WTC11 (cell line): ENCODE results near the gene HPCAL1. TPM values are rescaled to one million over a fixed set of nuclear protein-coding genes. Genes with fewer than 3 reads are reported as not detected.

ENCODE experiments used
- ATAC-seq: fragments of 200-7000 bp; cut with Tn5 transposase; 2 replicates; pipeline ENCODE4 v1.10.0; 2021; ENCODE audit warnings: mild to moderate bottlenecking, moderate library complexity
- CTCF ChIA-PET: fragments of 300-600 bp; sonication (Branson Sonifier 250); formaldehyde crosslinking; loops from one replicate; lab custom pipeline; 2021; ENCODE audit warnings: antibody characterized with exemption; lab: Charles Lee
- POLR2A ChIA-PET: fragments of 350-600 bp; sonication (Branson Sonifier 250); formaldehyde crosslinking; loops from one replicate; lab custom pipeline; 2021; ENCODE audit warnings: antibody characterized with exemption; lab: Charles Lee
- DNase-seq: peaks from one replicate; pipeline ENCODE4 v3.0.0; 2021; ENCODE audit warnings: low spot score
- H3K27ac Mint-ChIP-seq: 2 replicates; pipeline ENCODE4 v1.8.0; 2021; ENCODE audit warnings: mixed read lengths
- H3K27me3 Mint-ChIP-seq: 2 replicates; pipeline ENCODE4 v1.8.0; 2021; ENCODE audit warnings: low read depth, mild to moderate bottlenecking, moderate library complexity, mixed read lengths
- H3K36me3 Mint-ChIP-seq: 2 replicates; pipeline ENCODE4 v1.8.0; 2021; ENCODE audit warnings: mixed read lengths
- H3K4me1 Mint-ChIP-seq: 2 replicates; pipeline ENCODE4 v1.8.0; 2022; ENCODE audit warnings: mixed read lengths
- H3K4me3 Mint-ChIP-seq: 2 replicates; pipeline ENCODE4 v1.8.0; 2021; ENCODE audit warnings: mild to moderate bottlenecking, moderate library complexity, mixed read lengths
- H3K9me3 Mint-ChIP-seq: 2 replicates; pipeline ENCODE4 v1.8.0; 2021; ENCODE audit warnings: mixed read lengths
- CREB1 ChIP-seq: sonication (generic); formaldehyde crosslinking; IDR thresholded peaks from 2 replicates; pipeline ENCODE4 v1.8.0; 2023; ENCODE audit warnings: mild to moderate bottlenecking, missing genetic modification reagents
- EMX1 ChIP-seq: fragments of 250-450 bp; sonication (Bioruptor Pico); IDR thresholded peaks from 2 replicates; pipeline ENCODE4 v1.8.0; 2021; ENCODE audit warnings: mild to moderate bottlenecking
- ESRRA ChIP-seq: sonication (generic); formaldehyde crosslinking; IDR thresholded peaks from 2 replicates; pipeline ENCODE4 v1.8.1; 2022; ENCODE audit warnings: mild to moderate bottlenecking, missing genetic modification reagents, borderline replicate concordance
- GRHL2 ChIP-seq: fragments of 250-450 bp; sonication (Bioruptor Pico); IDR thresholded peaks from 2 replicates; pipeline ENCODE4 v1.8.0; 2022; ENCODE audit warnings: mild to moderate bottlenecking, moderate library complexity; ENCODE audit not compliant: insufficient replicate concordance, severe bottlenecking
- MXD4 ChIP-seq: fragments of 250-450 bp; sonication (Bioruptor Pico); IDR thresholded peaks from 2 replicates; pipeline ENCODE4 v1.8.0; 2021; ENCODE audit warnings: mild to moderate bottlenecking, moderate library complexity, borderline replicate concordance
- PRRX2 ChIP-seq: fragments of 250-450 bp; sonication (Bioruptor Pico); IDR thresholded peaks from 2 replicates; pipeline ENCODE4 v1.8.0; 2021; ENCODE audit warnings: mild to moderate bottlenecking
- SMAD4 ChIP-seq: sonication (generic); formaldehyde crosslinking; IDR thresholded peaks from 2 replicates; pipeline ENCODE4 v1.8.0; 2022; ENCODE audit warnings: mild to moderate bottlenecking, missing genetic modification reagents
- SOX15 ChIP-seq: fragments of 250-450 bp; sonication (Bioruptor Pico); IDR thresholded peaks from 2 replicates; pipeline ENCODE4 v1.9.0; 2021; ENCODE audit warnings: mild to moderate bottlenecking
- ZBTB21 ChIP-seq: sonication (generic); formaldehyde crosslinking; IDR thresholded peaks from 2 replicates; pipeline ENCODE4 v1.8.1; 2023; ENCODE audit warnings: mild to moderate bottlenecking, missing genetic modification reagents, borderline replicate concordance
- ZNF138 ChIP-seq: sonication (generic); formaldehyde crosslinking; conservative IDR thresholded peaks from 2 replicates; pipeline ENCODE4 v1.8.1; 2022; ENCODE audit warnings: mild to moderate bottlenecking, moderate library complexity, missing genetic modification reagents
- total RNA-seq: library from RNA; stranded (reverse); gene quantifications from 3 replicates; pipeline ENCODE4 v1.2.3, GENCODE V29; 2021
- TF ChIP-seq, protein P1 (sequence below): sonication (generic); formaldehyde crosslinking; conservative IDR thresholded peaks from 2 replicates; pipeline ENCODE4 v1.8.1; 2022; ENCODE audit warnings: mild to moderate bottlenecking, missing genetic modification reagents
- TF ChIP-seq, protein P2 (sequence below): sonication (generic); formaldehyde crosslinking; IDR thresholded peaks from 2 replicates; pipeline ENCODE4 v1.8.1; 2022; ENCODE audit warnings: mild to moderate bottlenecking, moderate library complexity, missing genetic modification reagents
- TF ChIP-seq, protein P3 (sequence below): sonication (generic); formaldehyde crosslinking; IDR thresholded peaks from 2 replicates; pipeline ENCODE4 v1.8.0; 2023; ENCODE audit warnings: missing genetic modification reagents
- TF ChIP-seq, protein P4 (sequence below): sonication (generic); formaldehyde crosslinking; IDR thresholded peaks from 2 replicates; pipeline ENCODE4 v1.8.1; 2023; ENCODE audit warnings: mild to moderate bottlenecking, missing genetic modification reagents
- TF ChIP-seq, protein P5 (sequence below): sonication (generic); formaldehyde crosslinking; IDR thresholded peaks from 2 replicates; pipeline ENCODE4 v1.8.1; 2023; ENCODE audit warnings: mild to moderate bottlenecking, missing genetic modification reagents, moderate library complexity
- TF ChIP-seq, protein P6 (sequence below): sonication (generic); formaldehyde crosslinking; IDR thresholded peaks from 2 replicates; pipeline ENCODE4 v1.8.0; 2022; ENCODE audit warnings: mild to moderate bottlenecking, missing genetic modification reagents
- TF ChIP-seq, protein P7 (sequence below): sonication (generic); formaldehyde crosslinking; IDR thresholded peaks from 2 replicates; pipeline ENCODE4 v1.8.1; 2022; ENCODE audit warnings: low read depth, missing genetic modification reagents, borderline replicate concordance
- TF ChIP-seq, protein P8 (sequence below): sonication (generic); formaldehyde crosslinking; IDR thresholded peaks from 2 replicates; pipeline ENCODE4 v1.8.0; 2023; ENCODE audit warnings: missing genetic modification reagents, mild to moderate bottlenecking, borderline replicate concordance

The HPCAL1 gene
- total RNA-seq, 1 experiment from 2014 or later = 11.8 TPM

DNA sequence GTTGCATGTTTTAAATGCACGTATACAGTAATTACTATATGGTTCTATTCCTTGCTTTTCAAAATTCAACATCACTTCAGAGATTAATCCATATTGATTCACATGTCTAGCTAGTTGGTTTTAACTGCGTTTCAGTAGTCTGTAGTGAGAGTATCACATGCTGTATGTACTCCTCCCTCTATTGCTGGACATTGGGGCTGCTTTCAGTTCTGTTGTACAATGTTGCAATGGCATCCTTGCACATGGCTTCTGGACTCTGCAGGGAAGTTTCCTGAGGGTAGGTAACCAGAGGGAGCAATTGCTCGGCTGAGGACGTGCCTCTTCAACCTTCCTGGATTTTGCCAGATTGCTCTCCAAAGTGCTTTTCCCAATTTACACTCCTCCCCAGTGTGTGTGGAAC is 10.7 kb upstream of the HPCAL1 start:
- peaks cover 8% of the 10 kb centered on the region for H3K4me1 Mint-ChIP-seq
- ChIA-PET CTCF (no interaction called here), POLR2A (no interaction called here)
- H3K4me3 Mint-ChIP-seq = no peak overlapping the region
- H3K27ac Mint-ChIP-seq = no peak overlapping the region
- DNase-seq (no peak), ATAC-seq (no peak)
- peaks cover 11% of the 10 kb centered on the region for H3K27me3 Mint-ChIP-seq
- TF ChIP-seq, protein P1, sequence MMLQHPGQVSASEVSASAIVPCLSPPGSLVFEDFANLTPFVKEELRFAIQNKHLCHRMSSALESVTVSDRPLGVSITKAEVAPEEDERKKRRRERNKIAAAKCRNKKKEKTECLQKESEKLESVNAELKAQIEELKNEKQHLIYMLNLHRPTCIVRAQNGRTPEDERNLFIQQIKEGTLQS (CRISPR knock-in tag) = no peak
- TF ChIP-seq SMAD4 (CRISPR knock-in tag) (no peak), PRRX2 (CRISPR knock-in tag) (no peak), ZBTB21 (CRISPR knock-in tag) (no peak), ZNF138 (no peak), ESRRA (CRISPR knock-in tag) (no peak), EMX1 (CRISPR knock-in tag) (no peak), MXD4 (CRISPR knock-in tag) (no peak), SOX15 (CRISPR knock-in tag) (no peak), CREB1 (no peak), GRHL2 (CRISPR knock-in tag) (no peak)
- TF ChIP-seq, protein P2, sequence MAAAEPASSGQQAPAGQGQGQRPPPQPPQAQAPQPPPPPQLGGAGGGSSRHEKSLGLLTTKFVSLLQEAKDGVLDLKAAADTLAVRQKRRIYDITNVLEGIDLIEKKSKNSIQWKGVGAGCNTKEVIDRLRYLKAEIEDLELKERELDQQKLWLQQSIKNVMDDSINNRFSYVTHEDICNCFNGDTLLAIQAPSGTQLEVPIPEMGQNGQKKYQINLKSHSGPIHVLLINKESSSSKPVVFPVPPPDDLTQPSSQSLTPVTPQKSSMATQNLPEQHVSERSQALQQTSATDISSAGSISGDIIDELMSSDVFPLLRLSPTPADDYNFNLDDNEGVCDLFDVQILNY (CRISPR knock-in tag) = no peak
- TF ChIP-seq, protein P3, sequence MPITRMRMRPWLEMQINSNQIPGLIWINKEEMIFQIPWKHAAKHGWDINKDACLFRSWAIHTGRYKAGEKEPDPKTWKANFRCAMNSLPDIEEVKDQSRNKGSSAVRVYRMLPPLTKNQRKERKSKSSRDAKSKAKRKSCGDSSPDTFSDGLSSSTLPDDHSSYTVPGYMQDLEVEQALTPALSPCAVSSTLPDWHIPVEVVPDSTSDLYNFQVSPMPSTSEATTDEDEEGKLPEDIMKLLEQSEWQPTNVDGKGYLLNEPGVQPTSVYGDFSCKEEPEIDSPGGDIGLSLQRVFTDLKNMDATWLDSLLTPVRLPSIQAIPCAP (CRISPR knock-in tag) = no peak
- TF ChIP-seq, protein P4, sequence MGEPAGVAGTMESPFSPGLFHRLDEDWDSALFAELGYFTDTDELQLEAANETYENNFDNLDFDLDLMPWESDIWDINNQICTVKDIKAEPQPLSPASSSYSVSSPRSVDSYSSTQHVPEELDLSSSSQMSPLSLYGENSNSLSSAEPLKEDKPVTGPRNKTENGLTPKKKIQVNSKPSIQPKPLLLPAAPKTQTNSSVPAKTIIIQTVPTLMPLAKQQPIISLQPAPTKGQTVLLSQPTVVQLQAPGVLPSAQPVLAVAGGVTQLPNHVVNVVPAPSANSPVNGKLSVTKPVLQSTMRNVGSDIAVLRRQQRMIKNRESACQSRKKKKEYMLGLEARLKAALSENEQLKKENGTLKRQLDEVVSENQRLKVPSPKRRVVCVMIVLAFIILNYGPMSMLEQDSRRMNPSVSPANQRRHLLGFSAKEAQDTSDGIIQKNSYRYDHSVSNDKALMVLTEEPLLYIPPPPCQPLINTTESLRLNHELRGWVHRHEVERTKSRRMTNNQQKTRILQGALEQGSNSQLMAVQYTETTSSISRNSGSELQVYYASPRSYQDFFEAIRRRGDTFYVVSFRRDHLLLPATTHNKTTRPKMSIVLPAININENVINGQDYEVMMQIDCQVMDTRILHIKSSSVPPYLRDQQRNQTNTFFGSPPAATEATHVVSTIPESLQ (CRISPR knock-in tag) = no peak
- TF ChIP-seq, protein P5, sequence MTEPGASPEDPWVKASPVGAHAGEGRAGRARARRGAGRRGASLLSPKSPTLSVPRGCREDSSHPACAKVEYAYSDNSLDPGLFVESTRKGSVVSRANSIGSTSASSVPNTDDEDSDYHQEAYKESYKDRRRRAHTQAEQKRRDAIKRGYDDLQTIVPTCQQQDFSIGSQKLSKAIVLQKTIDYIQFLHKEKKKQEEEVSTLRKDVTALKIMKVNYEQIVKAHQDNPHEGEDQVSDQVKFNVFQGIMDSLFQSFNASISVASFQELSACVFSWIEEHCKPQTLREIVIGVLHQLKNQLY (CRISPR knock-in tag) = no peak
- TF ChIP-seq, protein P6, sequence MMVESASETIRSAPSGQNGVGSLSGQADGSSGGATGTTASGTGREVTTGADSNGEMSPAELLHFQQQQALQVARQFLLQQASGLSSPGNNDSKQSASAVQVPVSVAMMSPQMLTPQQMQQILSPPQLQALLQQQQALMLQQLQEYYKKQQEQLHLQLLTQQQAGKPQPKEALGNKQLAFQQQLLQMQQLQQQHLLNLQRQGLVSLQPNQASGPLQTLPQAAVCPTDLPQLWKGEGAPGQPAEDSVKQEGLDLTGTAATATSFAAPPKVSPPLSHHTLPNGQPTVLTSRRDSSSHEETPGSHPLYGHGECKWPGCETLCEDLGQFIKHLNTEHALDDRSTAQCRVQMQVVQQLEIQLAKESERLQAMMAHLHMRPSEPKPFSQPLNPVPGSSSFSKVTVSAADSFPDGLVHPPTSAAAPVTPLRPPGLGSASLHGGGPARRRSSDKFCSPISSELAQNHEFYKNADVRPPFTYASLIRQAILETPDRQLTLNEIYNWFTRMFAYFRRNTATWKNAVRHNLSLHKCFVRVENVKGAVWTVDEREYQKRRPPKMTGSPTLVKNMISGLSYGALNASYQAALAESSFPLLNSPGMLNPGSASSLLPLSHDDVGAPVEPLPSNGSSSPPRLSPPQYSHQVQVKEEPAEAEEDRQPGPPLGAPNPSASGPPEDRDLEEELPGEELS = no peak
- TF ChIP-seq, protein P7, sequence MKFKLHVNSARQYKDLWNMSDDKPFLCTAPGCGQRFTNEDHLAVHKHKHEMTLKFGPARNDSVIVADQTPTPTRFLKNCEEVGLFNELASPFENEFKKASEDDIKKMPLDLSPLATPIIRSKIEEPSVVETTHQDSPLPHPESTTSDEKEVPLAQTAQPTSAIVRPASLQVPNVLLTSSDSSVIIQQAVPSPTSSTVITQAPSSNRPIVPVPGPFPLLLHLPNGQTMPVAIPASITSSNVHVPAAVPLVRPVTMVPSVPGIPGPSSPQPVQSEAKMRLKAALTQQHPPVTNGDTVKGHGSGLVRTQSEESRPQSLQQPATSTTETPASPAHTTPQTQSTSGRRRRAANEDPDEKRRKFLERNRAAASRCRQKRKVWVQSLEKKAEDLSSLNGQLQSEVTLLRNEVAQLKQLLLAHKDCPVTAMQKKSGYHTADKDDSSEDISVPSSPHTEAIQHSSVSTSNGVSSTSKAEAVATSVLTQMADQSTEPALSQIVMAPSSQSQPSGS (CRISPR knock-in tag) = no peak
- TF ChIP-seq, protein P8, sequence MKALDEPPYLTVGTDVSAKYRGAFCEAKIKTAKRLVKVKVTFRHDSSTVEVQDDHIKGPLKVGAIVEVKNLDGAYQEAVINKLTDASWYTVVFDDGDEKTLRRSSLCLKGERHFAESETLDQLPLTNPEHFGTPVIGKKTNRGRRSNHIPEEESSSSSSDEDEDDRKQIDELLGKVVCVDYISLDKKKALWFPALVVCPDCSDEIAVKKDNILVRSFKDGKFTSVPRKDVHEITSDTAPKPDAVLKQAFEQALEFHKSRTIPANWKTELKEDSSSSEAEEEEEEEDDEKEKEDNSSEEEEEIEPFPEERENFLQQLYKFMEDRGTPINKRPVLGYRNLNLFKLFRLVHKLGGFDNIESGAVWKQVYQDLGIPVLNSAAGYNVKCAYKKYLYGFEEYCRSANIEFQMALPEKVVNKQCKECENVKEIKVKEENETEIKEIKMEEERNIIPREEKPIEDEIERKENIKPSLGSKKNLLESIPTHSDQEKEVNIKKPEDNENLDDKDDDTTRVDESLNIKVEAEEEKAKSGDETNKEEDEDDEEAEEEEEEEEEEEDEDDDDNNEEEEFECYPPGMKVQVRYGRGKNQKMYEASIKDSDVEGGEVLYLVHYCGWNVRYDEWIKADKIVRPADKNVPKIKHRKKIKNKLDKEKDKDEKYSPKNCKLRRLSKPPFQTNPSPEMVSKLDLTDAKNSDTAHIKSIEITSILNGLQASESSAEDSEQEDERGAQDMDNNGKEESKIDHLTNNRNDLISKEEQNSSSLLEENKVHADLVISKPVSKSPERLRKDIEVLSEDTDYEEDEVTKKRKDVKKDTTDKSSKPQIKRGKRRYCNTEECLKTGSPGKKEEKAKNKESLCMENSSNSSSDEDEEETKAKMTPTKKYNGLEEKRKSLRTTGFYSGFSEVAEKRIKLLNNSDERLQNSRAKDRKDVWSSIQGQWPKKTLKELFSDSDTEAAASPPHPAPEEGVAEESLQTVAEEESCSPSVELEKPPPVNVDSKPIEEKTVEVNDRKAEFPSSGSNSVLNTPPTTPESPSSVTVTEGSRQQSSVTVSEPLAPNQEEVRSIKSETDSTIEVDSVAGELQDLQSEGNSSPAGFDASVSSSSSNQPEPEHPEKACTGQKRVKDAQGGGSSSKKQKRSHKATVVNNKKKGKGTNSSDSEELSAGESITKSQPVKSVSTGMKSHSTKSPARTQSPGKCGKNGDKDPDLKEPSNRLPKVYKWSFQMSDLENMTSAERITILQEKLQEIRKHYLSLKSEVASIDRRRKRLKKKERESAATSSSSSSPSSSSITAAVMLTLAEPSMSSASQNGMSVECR (CRISPR knock-in tag) = no peak
- peaks cover 22% of the 10 kb centered on the region for H3K9me3 Mint-ChIP-seq
- H3K36me3 Mint-ChIP-seq = peaks cover 9% of the 10 kb centered on the region
